Smooth muscle cell of the brain vasculature (primary cell): ENCODE results near the gene PHACTR3.

Experiments used
- DNase-seq: peaks from one replicate; pipeline ENCODE4 v3.0.0-alpha.2; 2012; ENCODE audit warnings: low read depth, low spot score

PHACTR3 gene

DNA sequence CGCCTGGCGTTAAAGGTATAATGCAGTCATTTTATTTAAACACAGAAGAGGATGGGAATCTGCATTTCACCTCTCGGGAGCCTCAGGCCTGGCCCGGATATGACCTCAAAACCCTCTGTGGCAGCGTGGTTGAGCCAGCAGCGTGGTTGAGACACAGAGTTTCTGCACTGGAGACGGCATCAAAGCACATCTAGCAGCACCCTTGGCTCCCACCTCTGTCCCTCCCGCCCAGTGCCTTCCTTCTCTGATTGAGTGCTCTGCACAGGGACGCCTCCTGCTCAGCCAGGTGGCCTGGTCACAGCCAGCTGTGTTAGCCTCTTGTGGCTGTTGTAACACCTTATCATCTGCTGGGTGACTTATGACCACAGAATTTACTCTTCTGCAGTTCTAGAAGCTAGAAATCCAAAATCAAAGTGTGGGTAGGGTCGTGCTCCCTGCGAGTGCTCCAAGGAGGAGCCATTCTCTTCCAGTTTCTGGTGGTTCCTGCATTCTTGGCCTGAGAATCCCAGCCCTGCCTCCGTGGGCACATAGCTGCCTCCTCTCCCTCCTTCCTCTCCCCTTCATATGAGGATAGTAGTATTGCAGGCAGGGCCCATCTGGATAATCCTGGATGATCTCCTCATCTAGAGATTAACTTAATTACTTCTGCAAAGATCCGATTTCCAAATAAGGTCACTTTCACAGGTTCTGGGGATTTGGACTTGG lies 172.4 kb downstream of the PHACTR3 start:
- DNase-seq: no peak

DNA sequence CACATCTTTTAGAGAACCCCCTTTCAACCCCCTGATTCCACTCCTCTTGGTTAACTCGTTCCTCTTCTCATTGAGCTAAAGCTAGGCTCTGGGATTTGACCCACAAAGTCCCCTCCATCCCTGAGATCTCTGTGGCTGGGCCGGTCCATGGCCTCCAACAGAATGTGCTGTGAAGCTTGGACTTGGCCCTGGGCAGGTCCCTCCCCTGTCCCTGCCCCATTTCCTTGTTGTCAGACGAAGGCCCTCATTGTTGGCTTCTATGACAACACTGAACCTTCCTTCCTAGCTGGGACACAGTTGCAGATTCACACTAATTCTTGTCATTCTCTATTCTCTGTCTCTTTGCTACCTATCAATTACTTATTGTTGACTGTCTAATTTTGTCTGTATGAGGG lies 173.0 kb downstream of the PHACTR3 start:
- no peak for DNase-seq

GRCh38 chr20:59777814-59778575 lies 173.7 kb downstream of the PHACTR3 start:
- DNase-seq: no peak

DNA sequence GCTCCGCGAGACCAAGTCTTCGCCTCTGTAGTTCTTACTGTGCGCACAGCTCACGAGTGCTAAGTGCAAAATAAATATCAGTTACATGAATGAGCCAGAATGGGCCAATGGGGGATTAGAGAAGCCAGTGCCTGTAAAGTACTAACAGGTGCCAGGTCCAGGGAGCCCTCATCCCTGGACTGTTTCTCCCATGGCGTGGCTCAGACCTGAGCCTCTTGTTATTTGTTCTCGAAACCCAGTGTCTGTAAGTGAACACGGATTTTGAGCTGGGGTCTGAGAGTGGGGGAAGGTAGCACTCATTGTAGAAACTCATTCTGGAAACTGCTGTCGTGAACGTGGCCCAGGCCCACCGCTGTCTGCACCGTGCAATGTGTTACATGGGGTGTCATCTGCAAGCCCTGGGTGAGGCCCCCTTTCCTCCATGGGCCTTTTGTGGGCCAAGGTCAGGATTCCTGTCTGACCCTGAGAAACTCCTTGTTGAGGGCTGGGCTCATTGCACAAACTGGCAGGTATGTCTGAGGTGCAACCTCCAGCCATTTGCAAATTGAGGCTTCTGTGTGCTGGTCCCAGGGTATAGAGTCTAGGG lies 174.4 kb downstream of the PHACTR3 start:
- DNase-seq: no peak

DNA sequence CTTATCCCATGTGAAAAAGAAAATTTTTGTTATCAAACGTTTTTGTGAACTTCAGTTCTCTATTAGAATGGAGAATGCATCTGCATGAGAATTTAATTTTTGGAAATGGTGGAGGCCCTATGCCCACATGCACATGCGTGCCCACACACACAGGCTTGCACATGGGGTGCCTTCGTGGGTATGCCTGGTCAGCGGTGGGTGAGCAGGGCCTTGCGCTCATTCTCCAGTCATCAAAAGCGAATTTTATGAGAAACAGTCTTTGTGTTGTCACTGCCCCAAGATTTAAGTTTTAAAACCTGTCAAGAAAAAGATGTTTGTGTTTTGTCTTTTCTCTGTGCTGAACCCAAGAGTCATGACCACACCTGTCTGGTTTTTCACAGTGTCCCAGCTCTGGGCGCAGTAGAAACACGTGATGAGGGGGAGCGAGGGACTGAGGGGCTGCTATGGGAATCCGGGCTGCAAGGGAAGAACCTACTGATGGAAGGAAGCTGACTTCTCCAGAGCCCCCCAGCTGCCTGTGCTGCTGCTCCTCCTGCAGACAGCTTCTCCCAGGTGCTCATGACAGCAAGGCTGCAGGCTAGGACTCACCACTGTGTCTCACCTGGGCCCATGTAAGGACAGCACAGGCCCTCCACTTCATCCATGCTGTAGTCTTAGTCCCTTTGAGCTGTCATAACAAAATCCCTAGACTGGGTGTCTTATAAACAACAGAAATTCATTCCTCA lies 175.5 kb downstream of the PHACTR3 start:
- DNase-seq: no peak

GRCh38 chr20:59780494-59781185 lies 176.3 kb downstream of the PHACTR3 start:
- DNase-seq: no peak

DNA sequence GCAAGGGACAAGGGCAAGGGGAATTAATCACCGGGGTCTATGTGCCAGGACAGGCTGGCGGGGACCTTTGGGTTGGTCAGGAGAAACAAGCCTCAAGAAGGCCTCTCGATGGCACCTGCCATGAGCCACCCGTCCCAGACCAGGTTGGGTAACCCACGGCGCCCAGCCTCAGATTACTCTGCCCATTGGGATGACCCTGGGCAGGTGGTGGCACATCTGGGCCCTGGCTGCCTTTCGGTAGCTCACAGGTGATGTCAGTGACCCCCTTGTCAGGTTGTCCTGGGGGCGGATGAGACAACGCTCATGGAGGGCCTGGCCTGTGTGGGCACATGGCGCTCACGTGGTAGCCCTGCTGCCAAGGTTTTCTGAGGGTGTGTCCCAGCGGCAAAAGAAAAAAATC lies 176.9 kb downstream of the PHACTR3 start:
- no peak for DNase-seq

DNA sequence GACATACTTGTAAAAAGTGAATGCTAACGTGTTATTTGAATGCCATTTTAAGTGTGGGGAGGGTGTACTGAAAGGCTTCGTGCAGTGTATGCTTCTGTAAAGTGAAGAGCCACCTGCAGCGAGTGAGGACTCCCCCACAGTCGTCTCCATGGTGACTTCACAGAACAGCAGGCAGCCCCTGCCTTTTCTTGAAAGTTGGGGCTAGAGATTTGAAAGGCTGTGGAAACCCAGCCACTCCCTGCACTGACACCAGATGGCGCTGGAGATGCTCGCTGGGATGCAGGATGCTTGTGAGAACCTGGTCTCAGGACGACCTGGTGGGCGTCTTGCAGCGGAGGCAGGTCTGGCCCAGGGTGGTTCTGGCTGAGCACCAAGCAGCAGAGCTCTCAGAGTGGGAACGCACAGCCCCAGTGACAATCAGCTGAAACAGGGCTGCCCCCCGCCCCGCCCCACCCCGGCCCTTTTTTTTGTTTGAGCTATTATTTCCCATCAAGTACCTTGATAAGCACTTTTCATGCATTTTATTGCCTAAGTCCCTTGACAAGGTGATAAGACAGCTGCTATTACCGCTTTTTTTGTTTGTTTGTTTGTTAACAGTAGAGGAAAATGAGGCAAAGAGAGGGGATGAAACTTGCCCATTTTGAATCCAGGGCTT lies 178.8 kb downstream of the PHACTR3 start:
- peak; percentile 18 for DNase-seq

DNA sequence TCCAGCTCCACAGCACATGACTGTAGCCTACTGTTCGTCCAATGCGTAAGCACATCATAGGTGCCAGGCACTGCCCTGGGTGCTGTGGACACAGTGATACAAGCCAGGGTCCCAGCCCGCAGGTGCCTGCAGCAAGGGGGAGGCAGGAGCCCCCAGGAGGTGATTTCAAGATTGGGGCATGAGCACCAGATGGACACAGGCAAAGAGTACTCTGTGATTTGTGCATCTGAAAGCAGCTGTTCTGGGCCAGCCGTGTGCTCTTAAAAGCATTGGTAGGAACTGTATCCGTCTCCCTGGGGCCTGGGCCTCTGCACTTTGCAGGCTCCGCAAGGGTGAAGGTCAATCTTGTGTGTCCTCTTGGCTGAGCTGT lies 179.3 kb downstream of the PHACTR3 start:
- DNase-seq: no peak

DNA sequence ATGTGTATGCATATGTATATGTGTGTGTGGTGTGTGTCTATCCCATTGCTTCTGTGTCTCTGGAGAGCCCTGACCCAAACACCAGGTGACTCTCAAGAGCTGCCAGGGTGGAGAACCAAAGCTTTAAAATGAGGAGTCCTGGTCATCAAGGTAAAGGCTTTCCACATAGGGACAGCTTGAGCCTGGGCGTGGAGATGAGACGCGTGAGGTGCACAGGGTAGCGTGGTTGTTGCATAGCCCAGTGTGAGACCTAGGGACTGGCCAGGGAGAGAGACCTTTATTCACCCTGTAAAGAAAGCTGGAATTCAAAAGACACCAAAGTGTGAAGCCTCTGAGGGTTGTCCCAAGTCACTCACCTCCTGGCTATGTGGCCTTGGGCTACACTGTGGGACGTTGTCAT lies 180.0 kb downstream of the PHACTR3 start:
- no peak for DNase-seq

- DNase-seq: no peak
Observed at GRCh38 chr20:59784791-59785668, 180.7 kb downstream of the PHACTR3 start.

- DNase-seq: no peak
Observed at GRCh38 chr20:59785669-59785959, 181.3 kb downstream of the PHACTR3 start.

- DNase-seq: no peak
Observed at GRCh38 chr20:59785986-59786795, 181.9 kb downstream of the PHACTR3 start.

- no peak for DNase-seq
Observed at GRCh38 chr20:59786801-59787537, 182.6 kb downstream of the PHACTR3 start.

DNA sequence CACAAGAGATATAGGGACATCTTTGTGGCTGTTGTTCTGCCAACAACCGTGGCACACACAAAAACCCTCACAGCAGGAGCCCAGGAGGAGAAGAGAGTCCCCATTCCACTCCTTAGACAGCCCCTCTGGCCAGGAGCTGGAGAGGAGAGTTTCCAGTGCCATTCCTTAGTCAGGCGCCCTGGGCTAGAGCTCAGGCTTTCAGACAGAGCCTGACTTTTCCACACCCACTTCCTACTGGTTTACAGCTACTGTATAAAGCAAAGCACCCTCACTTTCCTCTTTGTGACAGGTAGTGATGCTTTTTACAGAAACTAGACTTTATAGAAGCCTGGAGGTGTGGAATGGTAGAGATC lies 183.2 kb downstream of the PHACTR3 start:
- no peak for DNase-seq

GRCh38 chr20:59788196-59788735 lies 183.9 kb downstream of the PHACTR3 start:
- no peak for DNase-seq

DNA sequence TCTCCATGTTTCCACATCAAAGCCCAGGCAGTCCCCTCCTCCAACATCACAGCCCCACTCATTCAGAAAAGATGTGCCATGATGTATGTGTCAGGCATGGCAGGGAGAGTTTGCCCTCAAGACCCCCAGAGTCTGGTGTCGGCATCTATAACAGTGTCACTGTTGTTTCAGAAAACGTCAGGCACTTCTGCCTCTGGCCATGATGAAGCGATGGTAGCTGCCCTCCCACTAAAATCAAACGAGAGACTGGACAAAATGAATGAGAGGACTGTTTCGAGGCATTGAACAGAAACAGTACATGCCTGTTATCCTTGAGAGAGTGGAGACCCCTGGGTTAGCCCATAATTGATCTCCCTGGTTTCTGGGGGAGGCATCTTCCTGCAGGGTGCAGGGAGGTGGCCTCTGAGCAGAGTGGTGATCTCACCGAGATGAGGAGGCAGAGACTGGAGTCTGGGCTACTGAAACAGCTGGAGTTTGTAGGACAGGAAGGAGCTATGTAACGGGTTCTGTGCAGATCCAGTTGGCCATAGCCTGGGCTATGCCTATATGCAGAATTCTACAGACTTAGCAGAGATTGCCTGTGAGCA lies 184.6 kb downstream of the PHACTR3 start:
- DNase-seq: no peak

- no peak for DNase-seq
Observed at GRCh38 chr20:59789686-59790085, 185.3 kb downstream of the PHACTR3 start.
